ENCODE measurements around the gene SH3TC1.

SH3TC1 gene

GRCh38 chr4:8278009-8278395, 78.9 kb downstream of the SH3TC1 start:
- DNase-seq (ENCODE audit: low read depth, low spot score): no peak
- H3K36me3 ChIP-seq (ENCODE audit: insufficient read depth, low read length): no peaks in the 10 kb centered on the region
- no peak overlapping the region for H3K4me3 ChIP-seq
- no peak overlapping the region for H3K27ac ChIP-seq
- no peaks in the 10 kb centered on the region for H3K9me3 ChIP-seq (ENCODE audit: low read depth, low read length)
- H3K9ac ChIP-seq (ENCODE audit: insufficient read length): no peak overlapping the region
- TF ChIP-seq FOXP2 (optimal IDR thresholded peaks at IDR 0.05; ENCODE audit: control extremely low read depth, extremely low read length, insufficient read depth) (no peak), POLR2AphosphoS5 (IDR thresholded peaks at IDR 0.05; ENCODE audit: borderline replicate concordance, low read depth, low read length) (no peak), EZH2 (IDR thresholded peaks at IDR 0.05) (no peak)

- TF ChIP-seq POLR2AphosphoS5 (IDR thresholded peaks at IDR 0.05; ENCODE audit: borderline replicate concordance, low read depth, low read length): no peak
- no peak for DNase-seq (ENCODE audit: low read depth, low spot score)
- no peaks in the 10 kb centered on the region for H3K36me3 ChIP-seq (ENCODE audit: insufficient read depth, low read length)
- no peak overlapping the region for H3K4me3 ChIP-seq
- no peak overlapping the region for H3K27ac ChIP-seq
- no peak overlapping the region for H3K9ac ChIP-seq (ENCODE audit: insufficient read length)
- H3K9me3 ChIP-seq (ENCODE audit: low read depth, low read length): no peaks in the 10 kb centered on the region
Observed at GRCh38 chr4:8278421-8279287, 79.6 kb downstream of the SH3TC1 start.

- H3K27ac ChIP-seq: no peak overlapping the region
- H3K4me3 ChIP-seq: no peak overlapping the region
- no peak for TF ChIP-seq POLR2AphosphoS5 (IDR thresholded peaks at IDR 0.05; ENCODE audit: borderline replicate concordance, low read depth, low read length)
- no peak for TF ChIP-seq FOXP2 (optimal IDR thresholded peaks at IDR 0.05; ENCODE audit: control extremely low read depth, extremely low read length, insufficient read depth)
- TF ChIP-seq EZH2 (IDR thresholded peaks at IDR 0.05): no peak
- DNase-seq (ENCODE audit: low read depth, low spot score): no peak
- no peak overlapping the region for H3K9ac ChIP-seq (ENCODE audit: insufficient read length)
- H3K36me3 ChIP-seq (ENCODE audit: insufficient read depth, low read length): no peaks in the 10 kb centered on the region
- H3K9me3 ChIP-seq (ENCODE audit: low read depth, low read length): no peaks in the 10 kb centered on the region
Observed at GRCh38 chr4:8279321-8280157, 80.4 kb downstream of the SH3TC1 start.

GRCh38 chr4:8280158-8280875, 81.2 kb downstream of the SH3TC1 start:
- H3K27ac ChIP-seq: no peak overlapping the region
- H3K9me3 ChIP-seq (ENCODE audit: low read depth, low read length): no peaks in the 10 kb centered on the region
- TF ChIP-seq POLR2AphosphoS5 (IDR thresholded peaks at IDR 0.05; ENCODE audit: borderline replicate concordance, low read depth, low read length): no peak
- TF ChIP-seq FOXP2 (optimal IDR thresholded peaks at IDR 0.05; ENCODE audit: control extremely low read depth, extremely low read length, insufficient read depth): no peak
- no peak overlapping the region for H3K4me3 ChIP-seq
- no peaks in the 10 kb centered on the region for H3K36me3 ChIP-seq (ENCODE audit: insufficient read depth, low read length)
- DNase-seq (ENCODE audit: low read depth, low spot score): no peak
- no peak overlapping the region for H3K9ac ChIP-seq (ENCODE audit: insufficient read length)

- H3K9me3 ChIP-seq (ENCODE audit: low read depth, low read length): no peaks in the 10 kb centered on the region
- H3K36me3 ChIP-seq (ENCODE audit: insufficient read depth, low read length): no peaks in the 10 kb centered on the region
- no peak for DNase-seq (ENCODE audit: low read depth, low spot score)
- H3K4me3 ChIP-seq: no peak overlapping the region
- no peak overlapping the region for H3K9ac ChIP-seq (ENCODE audit: insufficient read length)
- H3K27ac ChIP-seq: no peak overlapping the region
- TF ChIP-seq FOXP2 (optimal IDR thresholded peaks at IDR 0.05; ENCODE audit: control extremely low read depth, extremely low read length, insufficient read depth) (no peak), EZH2 (IDR thresholded peaks at IDR 0.05) (no peak), POLR2AphosphoS5 (IDR thresholded peaks at IDR 0.05; ENCODE audit: borderline replicate concordance, low read depth, low read length) (no peak)
Observed at GRCh38 chr4:8280876-8281440, 81.9 kb downstream of the SH3TC1 start.

- DNase-seq (ENCODE audit: low read depth, low spot score): no peak
- Histone ChIP-seq H3K27ac (no peak overlapping the region), H3K9ac (ENCODE audit: insufficient read length) (no peak overlapping the region), H3K36me3 (ENCODE audit: insufficient read depth, low read length) (no peaks in the 10 kb centered on the region), H3K9me3 (ENCODE audit: low read depth, low read length) (no peaks in the 10 kb centered on the region), H3K4me3 (no peak overlapping the region)
- TF ChIP-seq POLR2AphosphoS5 (IDR thresholded peaks at IDR 0.05; ENCODE audit: borderline replicate concordance, low read depth, low read length) (no peak), FOXP2 (optimal IDR thresholded peaks at IDR 0.05; ENCODE audit: control extremely low read depth, extremely low read length, insufficient read depth) (no peak), EZH2 (IDR thresholded peaks at IDR 0.05) (no peak)
Observed at GRCh38 chr4:8281519-8282133, 82.5 kb downstream of the SH3TC1 start.

GRCh38 chr4:8282134-8282641, 83.1 kb downstream of the SH3TC1 start:
- TF ChIP-seq POLR2AphosphoS5 (IDR thresholded peaks at IDR 0.05; ENCODE audit: borderline replicate concordance, low read depth, low read length) (no peak), EZH2 (IDR thresholded peaks at IDR 0.05) (no peak), FOXP2 (optimal IDR thresholded peaks at IDR 0.05; ENCODE audit: control extremely low read depth, extremely low read length, insufficient read depth) (no peak)
- DNase-seq (ENCODE audit: low read depth, low spot score): no peak
- no peak overlapping the region for H3K27ac ChIP-seq
- H3K36me3 ChIP-seq (ENCODE audit: insufficient read depth, low read length): no peaks in the 10 kb centered on the region
- H3K9ac ChIP-seq (ENCODE audit: insufficient read length): no peak overlapping the region
- no peak overlapping the region for H3K4me3 ChIP-seq
- no peaks in the 10 kb centered on the region for H3K9me3 ChIP-seq (ENCODE audit: low read depth, low read length)
